Tibial artery (tissue), 4 donors: ENCODE data around the gene TRPM3.

Source experiments
- DNase-seq, 2 donors: peaks; one replicate each; pipeline ENCODE4 v3.0.0-alpha.2; 2019
- H3K27ac ChIP-seq, 2 donors: fragments of 200-600 bp; sonication (generic) in 1 of 2; 1 replicate in 1 of 2; 2 replicates in 1 of 2; pipeline ENCODE4 v1.5.1; 2018 to 2019; ENCODE audit warnings: mild to moderate bottlenecking in 1 of 2
- H3K27me3 ChIP-seq, 2 donors: fragments of 200-600 bp; sonication (generic) in 1 of 2; one replicate each; pipeline versions ENCODE4 v1.5.1 to v1.6.0; 2016 to 2019
- H3K36me3 ChIP-seq, 3 donors: fragments of 200-600 bp; sonication (generic) in 2 of 3; one replicate each; pipeline ENCODE4 v1.5.1; 2016 to 2019; ENCODE audit warnings: mild to moderate bottlenecking in 2 of 3
- H3K4me1 ChIP-seq, 4 donors: fragments of 200-600 bp; sonication (generic) in 2 of 4; 1 replicate in 3 of 4; 2 replicates in 1 of 4; pipeline ENCODE4 v1.5.1; 2016 to 2019
- H3K4me3 ChIP-seq, 2 donors: fragments of 200-600 bp; sonication (generic) in 1 of 2; 1 replicate in 1 of 2; 2 replicates in 1 of 2; pipeline ENCODE4 v1.5.1; 2018 to 2019; ENCODE audit warnings: mild to moderate bottlenecking in 2 of 2
- H3K9me3 ChIP-seq, 3 donors: fragments of 200-600 bp; sonication (generic) in 1 of 3; one replicate each; pipeline ENCODE4 v1.5.1; 2016 to 2019
- intact Hi-C: fragments of 100-400 bp; cut with DNase I; formaldehyde crosslinking; loops from one replicate; pipeline ENCODE4 v1.15.0; 2023; ENCODE audit warnings: low total_unique reads
- TF ChIP-seq, protein P1 (sequence below), 2 experiments: fragments of 200-600 bp in 1 of 2; fragments of 450-650 bp in 1 of 2; IDR thresholded peaks; one replicate each; pipeline ENCODE4 v1.5.1; 2017 to 2019; ENCODE audit warnings: antibody characterized with exemption in 2 of 2, mild to moderate bottlenecking in 1 of 2, moderate library complexity in 1 of 2

TRPM3 gene

DNA sequence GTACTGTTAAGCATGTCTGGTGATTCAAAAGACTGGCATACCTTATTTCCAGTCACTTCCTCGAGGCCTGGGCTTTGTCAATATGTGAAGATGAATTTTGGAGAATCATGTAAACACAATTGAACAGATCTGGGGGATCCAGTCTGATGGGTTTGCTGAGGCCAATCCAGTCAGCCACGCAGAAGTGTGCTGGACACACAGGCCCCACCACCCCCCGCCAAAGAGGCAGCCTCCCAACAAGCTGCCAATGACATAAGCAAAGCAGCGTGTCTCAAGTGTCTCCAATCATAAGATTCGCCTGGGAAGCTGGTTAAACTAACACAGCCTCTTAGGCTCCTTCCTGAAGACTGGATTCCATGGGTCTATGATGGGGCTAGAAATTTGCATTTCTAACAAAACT lies 514.1 kb downstream of the TRPM3 start:
- no peak for DNase-seq
- H3K36me3 ChIP-seq = no peaks in the 10 kb centered on the region
- H3K4me1 ChIP-seq = peaks cover 0 to 18% (median 9%) of the 10 kb centered on the region in 4 donors
- H3K9me3 ChIP-seq = no peaks in the 10 kb centered on the region
- intact Hi-C loops = loop anchor here (10.0 kb wide), 2 partner anchors 353 to 563 kb away; partner anchors contain the start of genes MAMDC2 and SMC5
- TF ChIP-seq, protein P1, sequence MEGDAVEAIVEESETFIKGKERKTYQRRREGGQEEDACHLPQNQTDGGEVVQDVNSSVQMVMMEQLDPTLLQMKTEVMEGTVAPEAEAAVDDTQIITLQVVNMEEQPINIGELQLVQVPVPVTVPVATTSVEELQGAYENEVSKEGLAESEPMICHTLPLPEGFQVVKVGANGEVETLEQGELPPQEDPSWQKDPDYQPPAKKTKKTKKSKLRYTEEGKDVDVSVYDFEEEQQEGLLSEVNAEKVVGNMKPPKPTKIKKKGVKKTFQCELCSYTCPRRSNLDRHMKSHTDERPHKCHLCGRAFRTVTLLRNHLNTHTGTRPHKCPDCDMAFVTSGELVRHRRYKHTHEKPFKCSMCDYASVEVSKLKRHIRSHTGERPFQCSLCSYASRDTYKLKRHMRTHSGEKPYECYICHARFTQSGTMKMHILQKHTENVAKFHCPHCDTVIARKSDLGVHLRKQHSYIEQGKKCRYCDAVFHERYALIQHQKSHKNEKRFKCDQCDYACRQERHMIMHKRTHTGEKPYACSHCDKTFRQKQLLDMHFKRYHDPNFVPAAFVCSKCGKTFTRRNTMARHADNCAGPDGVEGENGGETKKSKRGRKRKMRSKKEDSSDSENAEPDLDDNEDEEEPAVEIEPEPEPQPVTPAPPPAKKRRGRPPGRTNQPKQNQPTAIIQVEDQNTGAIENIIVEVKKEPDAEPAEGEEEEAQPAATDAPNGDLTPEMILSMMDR (IDR thresholded peaks at IDR 0.05) = no peak
- no peaks in the 10 kb centered on the region for H3K27me3 ChIP-seq
- no peak overlapping the region for H3K27ac ChIP-seq
- no peak overlapping the region for H3K4me3 ChIP-seq

DNA sequence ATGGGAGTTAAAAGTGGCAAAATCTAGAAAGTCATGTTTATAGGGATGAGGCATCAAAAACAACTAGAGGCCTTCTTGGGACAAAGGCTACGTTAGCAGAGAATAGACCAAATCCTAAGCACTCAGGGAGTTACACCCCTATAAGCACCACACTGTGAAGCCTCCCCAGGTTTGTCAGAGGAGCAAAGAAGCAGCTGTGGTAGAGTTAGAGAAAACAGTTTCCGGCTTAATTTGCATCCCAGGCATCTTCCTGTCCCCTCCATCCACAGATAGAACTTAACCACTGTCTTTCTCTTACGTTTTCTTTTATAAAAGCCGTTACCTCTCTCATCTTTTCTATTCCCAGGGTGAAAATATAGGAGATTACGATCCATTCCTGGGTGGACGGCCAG lies 518.4 kb downstream of the TRPM3 start:
- H3K36me3 ChIP-seq = no peaks in the 10 kb centered on the region
- intact Hi-C loops = loop anchor here (5.0 to 10.0 kb wide), 5 partner anchors 116 to 558 kb away; partner anchors contain the start of genes MAMDC2 and SMC5
- peaks cover 0 to 31% (median 23%) of the 10 kb centered on the region in 4 donors for H3K4me1 ChIP-seq
- H3K27me3 ChIP-seq = no peaks in the 10 kb centered on the region
- no peak overlapping the region for H3K4me3 ChIP-seq
- no peaks in the 10 kb centered on the region for H3K9me3 ChIP-seq
- peak overlapping the region; percentile 93 to 95 for H3K27ac ChIP-seq
- TF ChIP-seq, protein P1 (IDR thresholded peaks at IDR 0.05) = no peak
- DNase-seq = no peak

DNA sequence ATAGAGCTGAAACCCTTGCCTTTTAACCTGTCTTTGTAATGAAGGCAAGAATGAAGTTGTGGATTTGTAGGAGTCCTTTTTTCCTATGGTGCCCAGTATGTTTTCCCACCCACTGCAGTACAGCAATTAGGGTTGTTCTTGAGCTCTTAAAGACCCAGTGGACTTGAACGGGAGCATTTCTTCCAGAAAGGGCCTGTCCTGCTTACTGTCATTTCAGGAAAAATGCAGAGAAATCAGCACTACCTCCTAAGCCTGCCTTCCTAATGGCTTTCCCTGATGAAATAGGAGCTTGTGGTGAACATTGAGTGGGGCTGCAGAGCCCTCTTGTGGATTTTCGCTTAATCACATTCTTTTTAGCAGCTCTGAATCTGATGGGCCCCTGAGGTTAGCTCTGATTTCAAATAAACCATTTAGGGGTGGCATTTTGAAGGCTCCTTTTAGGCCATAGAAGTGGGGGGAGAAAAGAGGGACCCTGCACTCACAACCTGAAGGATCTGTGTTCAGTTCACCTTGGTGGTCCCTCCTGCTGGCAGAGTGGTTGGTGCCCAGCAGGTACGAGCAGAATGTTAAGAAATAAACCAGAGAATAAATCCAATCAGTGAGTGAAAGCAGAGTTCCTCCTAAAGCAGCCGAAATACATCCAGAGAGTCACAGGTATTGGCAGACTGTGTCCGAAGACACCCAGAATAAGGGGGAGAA lies 519.0 kb downstream of the TRPM3 start:
- peak; percentile 61 to 77 for DNase-seq
- peaks cover 0 to 31% (median 23%) of the 10 kb centered on the region in 4 donors for H3K4me1 ChIP-seq
- H3K36me3 ChIP-seq = no peaks in the 10 kb centered on the region
- H3K9me3 ChIP-seq = no peaks in the 10 kb centered on the region
- H3K27ac ChIP-seq = peak overlapping the region; percentile 93 to 95
- H3K27me3 ChIP-seq = no peaks in the 10 kb centered on the region
- TF ChIP-seq, protein P1 (IDR thresholded peaks at IDR 0.05) = peak; percentile 80 to 89
- H3K4me3 ChIP-seq = no peak overlapping the region
- intact Hi-C loops = loop anchor here (5.0 to 10.0 kb wide), 5 partner anchors 115 to 558 kb away; partner anchors contain the start of genes MAMDC2 and SMC5

DNA sequence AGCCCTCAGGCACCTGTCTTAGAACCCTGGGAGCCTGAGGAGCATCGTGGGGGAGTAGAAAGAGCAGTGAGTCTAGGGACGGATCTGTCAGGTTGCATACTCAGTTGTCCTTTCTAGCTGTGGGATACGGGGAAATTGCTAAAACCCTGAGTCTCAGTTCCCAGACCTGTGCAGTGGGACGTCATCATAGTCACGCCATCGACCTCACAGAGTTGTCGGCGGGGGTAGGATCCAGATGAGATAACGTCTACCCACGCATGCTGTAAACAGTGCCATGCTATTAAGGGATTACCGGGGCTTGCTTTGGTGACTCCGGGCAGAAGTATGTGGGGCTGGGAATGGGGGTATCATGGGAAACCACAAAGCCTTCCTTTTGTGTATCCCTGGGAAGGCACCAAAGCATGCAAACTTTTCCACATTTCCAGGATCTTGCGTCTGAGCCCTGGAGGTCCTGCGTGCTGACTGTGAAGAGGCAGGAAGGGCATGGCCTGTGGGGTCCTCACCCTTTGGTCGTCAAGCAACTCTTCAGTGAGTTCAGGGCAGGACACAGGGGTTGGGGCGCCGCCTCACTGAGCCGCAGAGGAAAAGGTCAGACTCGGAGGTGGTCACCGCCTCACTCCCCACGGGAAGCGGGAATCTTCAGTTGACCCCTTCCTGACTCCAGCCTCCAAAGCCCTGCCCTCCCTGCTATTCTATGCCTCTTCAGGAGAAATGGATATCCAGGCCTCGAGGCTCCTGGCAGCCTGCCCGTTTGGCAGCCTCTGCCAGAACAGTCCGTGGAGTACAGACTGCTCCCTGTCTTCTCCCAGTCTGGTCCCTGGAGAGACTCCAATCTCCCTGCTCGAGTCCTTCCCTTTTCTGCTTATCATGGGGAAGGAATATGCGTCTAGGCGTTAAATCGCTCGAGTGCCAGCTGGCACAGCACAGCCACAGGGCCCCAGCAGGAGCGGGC lies 520.1 kb downstream of the TRPM3 start:
- Histone ChIP-seq H3K36me3 (no peaks in the 10 kb centered on the region), H3K27me3 (no peaks in the 10 kb centered on the region), H3K9me3 (no peaks in the 10 kb centered on the region), H3K27ac (peak overlapping the region; percentile 93 to 95), H3K4me1 (peaks cover 0 to 31% (median 23%) of the 10 kb centered on the region in 4 donors), H3K4me3 (peak overlapping the region; percentile 8 to 21)
- peak; percentile 97 to 99 for DNase-seq
- intact Hi-C loops = loop anchor here (2.0 to 10.0 kb wide), 6 partner anchors 114 to 556 kb away; partner anchors contain the start of genes MAMDC2 and SMC5
- TF ChIP-seq, protein P1 (IDR thresholded peaks at IDR 0.05) = no peak

DNA sequence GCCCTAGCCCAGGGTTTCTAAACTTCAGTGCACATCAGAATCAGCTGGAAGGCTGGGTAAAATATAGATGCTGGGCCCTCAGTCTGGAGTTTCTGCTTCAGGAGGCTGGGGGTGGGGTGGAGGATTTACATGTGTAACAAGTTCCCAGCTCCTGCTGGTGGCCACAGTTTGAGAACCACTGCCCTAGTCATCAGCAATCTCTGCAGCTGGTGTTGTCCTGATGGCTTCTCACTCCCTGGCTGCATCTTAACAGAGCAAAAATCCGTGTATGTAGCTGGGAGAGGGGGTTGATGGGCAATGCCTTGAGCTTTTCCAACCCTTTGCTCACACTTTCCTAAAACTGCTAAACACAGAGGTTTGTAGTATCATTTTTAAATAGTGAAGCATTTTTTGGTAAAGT lies 520.9 kb downstream of the TRPM3 start:
- peak; percentile 64 to 78 for DNase-seq
- TF ChIP-seq, protein P1 (IDR thresholded peaks at IDR 0.05) = no peak
- H3K9me3 ChIP-seq = no peaks in the 10 kb centered on the region
- H3K36me3 ChIP-seq = no peaks in the 10 kb centered on the region
- peaks cover 0 to 34% (median 23%) of the 10 kb centered on the region in 4 donors for H3K4me1 ChIP-seq
- H3K4me3 ChIP-seq = no peak overlapping the region
- H3K27ac ChIP-seq = peak overlapping the region; percentile 93 to 95
- intact Hi-C loops = loop anchor here (2.0 to 10.0 kb wide), 6 partner anchors 113 to 556 kb away; partner anchors contain the start of genes MAMDC2 and SMC5
- no peaks in the 10 kb centered on the region for H3K27me3 ChIP-seq
